Mammary epithelial cell (primary cell): ENCODE measurements around the gene SMARCC1.

ENCODE experiments used
- CTCF ChIP-seq, 2 donors: IDR thresholded peaks in 1 of 2; conservative IDR thresholded peaks in 1 of 2; 2 replicates each; pipeline ENCODE4 v1.5.1; 2011 to 2012; ENCODE audit warnings: inconsistent platforms in 2 of 2, low read length in 2 of 2, mild to moderate bottlenecking in 2 of 2, control low read depth in 1 of 2, low read depth in 1 of 2; ENCODE audit not compliant: insufficient read depth in 1 of 2; ENCODE audit errors: extremely low read depth in 1 of 2
- EZH2 ChIP-seq: IDR thresholded peaks from 2 replicates; pipeline ENCODE4 v1.6.1; 2012; ENCODE audit warnings: low read length, inconsistent platforms, borderline replicate concordance

GRCh38 chr3:47571391-47572175, 210.1 kb downstream of the SMARCC1 start:
- no peak for TF ChIP-seq CTCF (conservative IDR thresholded peaks at IDR 0.05 in 1 of 2, IDR thresholded peaks at IDR 0.05 in 1 of 2; ENCODE audit: extremely low read depth in 1 of 2, insufficient read depth in 1 of 2, low read depth in 1 of 2, low read length in 2 of 2)
- TF ChIP-seq EZH2 = no peak
